Tibial nerve (tissue), 4 donors: ENCODE measurements around the gene STARD13.

Source experiments
- EP300 ChIP-seq, 2 donors: sonication (generic); formaldehyde crosslinking; IDR thresholded peaks; one replicate each; pipeline ENCODE4 v1.6.1; 2017; ENCODE audit warnings: antibody characterized with exemption in 2 of 2, mild to moderate bottlenecking in 1 of 2
- TF ChIP-seq, protein P1 (sequence below), 5 experiments: fragments of 200-600 bp in 3 of 5; fragments of 450-650 bp in 2 of 5; sonication (generic) in 3 of 5; IDR thresholded peaks; one replicate each; pipeline ENCODE4 v1.5.1; 2016 to 2019; ENCODE audit warnings: antibody characterized with exemption in 5 of 5, mild to moderate bottlenecking in 3 of 5, moderate library complexity in 2 of 5

DNA sequence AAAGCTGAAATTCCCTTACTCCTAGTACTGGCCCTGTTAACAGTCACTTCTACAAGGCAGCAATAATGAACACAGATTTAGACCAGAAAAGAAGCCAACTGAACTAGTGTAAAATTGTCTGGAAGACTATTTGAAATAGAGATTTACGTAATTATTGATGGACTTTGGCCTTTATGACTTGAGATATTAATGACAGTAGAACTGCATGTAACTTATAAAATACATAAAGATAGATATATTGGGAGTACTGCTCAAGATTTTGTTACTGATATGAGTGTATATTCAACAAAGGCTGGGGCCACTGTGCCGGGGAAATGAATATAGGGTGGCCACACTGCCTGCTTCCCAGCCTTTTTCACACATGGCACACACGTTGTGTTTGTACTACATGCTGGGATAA, 88.8 kb downstream of the STARD13 start:
- TF ChIP-seq, protein P1, sequence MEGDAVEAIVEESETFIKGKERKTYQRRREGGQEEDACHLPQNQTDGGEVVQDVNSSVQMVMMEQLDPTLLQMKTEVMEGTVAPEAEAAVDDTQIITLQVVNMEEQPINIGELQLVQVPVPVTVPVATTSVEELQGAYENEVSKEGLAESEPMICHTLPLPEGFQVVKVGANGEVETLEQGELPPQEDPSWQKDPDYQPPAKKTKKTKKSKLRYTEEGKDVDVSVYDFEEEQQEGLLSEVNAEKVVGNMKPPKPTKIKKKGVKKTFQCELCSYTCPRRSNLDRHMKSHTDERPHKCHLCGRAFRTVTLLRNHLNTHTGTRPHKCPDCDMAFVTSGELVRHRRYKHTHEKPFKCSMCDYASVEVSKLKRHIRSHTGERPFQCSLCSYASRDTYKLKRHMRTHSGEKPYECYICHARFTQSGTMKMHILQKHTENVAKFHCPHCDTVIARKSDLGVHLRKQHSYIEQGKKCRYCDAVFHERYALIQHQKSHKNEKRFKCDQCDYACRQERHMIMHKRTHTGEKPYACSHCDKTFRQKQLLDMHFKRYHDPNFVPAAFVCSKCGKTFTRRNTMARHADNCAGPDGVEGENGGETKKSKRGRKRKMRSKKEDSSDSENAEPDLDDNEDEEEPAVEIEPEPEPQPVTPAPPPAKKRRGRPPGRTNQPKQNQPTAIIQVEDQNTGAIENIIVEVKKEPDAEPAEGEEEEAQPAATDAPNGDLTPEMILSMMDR (IDR thresholded peaks at IDR 0.05): no peak
- TF ChIP-seq EP300 (IDR thresholded peaks at IDR 0.05): no peak
